ENCODE results near the gene ERN1.

Gene ERN1

GRCh38 chr17:63993368-63993985 is 136.5 kb downstream of the ERN1 start:
- no peak for DNase-seq (ENCODE audit: low read depth in 1 of 2, low spot score in 1 of 2)
- no peak overlapping the region for H3K27ac ChIP-seq (replicated peaks)
- peaks cover 16% of the 10 kb centered on the region for H3K27me3 ChIP-seq (ENCODE audit: insufficient read depth, poor library complexity, severe bottlenecking)
- no peak for TF ChIP-seq CTCF (IDR thresholded peaks at IDR 0.05; ENCODE audit: insufficient read depth, low read length)
- no peak for TF ChIP-seq REST (IDR thresholded peaks at IDR 0.05; ENCODE audit: insufficient replicate concordance, low read depth)
- TF ChIP-seq GABPA (IDR thresholded peaks at IDR 0.05; ENCODE audit: low read depth): no peak
- TF ChIP-seq POLR2AphosphoS5 (IDR thresholded peaks at IDR 0.05; ENCODE audit: low read depth): no peak
- no peak for TF ChIP-seq SPI1 (IDR thresholded peaks at IDR 0.05; ENCODE audit: borderline replicate concordance, low read depth)
- H3K4me3 ChIP-seq (replicated peaks; ENCODE audit: insufficient read depth, low read length): no peak overlapping the region

- DNase-seq (ENCODE audit: low read depth in 1 of 2, low spot score in 1 of 2): no peak
- H3K4me3 ChIP-seq (replicated peaks; ENCODE audit: insufficient read depth, low read length): no peak overlapping the region
- H3K27me3 ChIP-seq (ENCODE audit: insufficient read depth, poor library complexity, severe bottlenecking): no peaks in the 10 kb centered on the region
- TF ChIP-seq POLR2AphosphoS5 (IDR thresholded peaks at IDR 0.05; ENCODE audit: low read depth): no peak
- H3K27ac ChIP-seq (replicated peaks): no peak overlapping the region
Observed at GRCh38 chr17:63991611-63992010, 138.3 kb downstream of the ERN1 start.

DNA sequence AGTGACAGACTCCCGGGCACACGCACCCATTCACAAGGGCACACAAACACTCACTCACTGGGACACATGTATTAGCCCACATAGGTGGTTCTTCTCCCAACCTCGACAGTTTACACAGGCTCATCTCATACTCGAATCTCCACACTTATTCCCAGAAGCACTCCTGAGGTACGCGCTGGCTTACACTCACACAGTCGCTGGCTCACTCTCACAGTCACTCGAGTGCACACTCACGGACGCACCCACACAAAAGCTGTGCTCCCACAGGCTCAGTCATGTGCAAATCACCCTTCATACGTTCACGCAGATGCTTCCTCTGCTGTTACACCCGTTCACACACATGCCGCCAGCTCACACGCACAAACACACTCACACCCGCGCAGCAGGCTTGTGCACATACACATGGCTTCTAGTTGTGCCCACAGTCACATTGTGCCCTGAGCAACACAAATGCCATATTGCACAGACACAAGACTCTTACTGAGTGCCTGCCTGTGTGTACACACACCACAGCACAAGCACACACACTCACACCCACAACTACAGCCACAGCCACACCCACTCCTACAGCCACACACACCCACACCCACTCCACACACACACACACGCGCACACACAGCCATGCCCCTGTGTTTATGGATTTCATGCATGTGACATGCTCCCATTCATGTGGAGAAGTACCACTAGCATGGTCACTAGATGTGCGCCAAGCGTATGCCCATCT is 140.2 kb downstream of the ERN1 start:
- Histone ChIP-seq H3K4me3 (replicated peaks; ENCODE audit: insufficient read depth, low read length) (no peak overlapping the region), H3K27me3 (ENCODE audit: insufficient read depth, poor library complexity, severe bottlenecking) (no peaks in the 10 kb centered on the region), H3K27ac (replicated peaks) (no peak overlapping the region)
- DNase-seq (ENCODE audit: low read depth in 1 of 2, low spot score in 1 of 2): no peak
- TF ChIP-seq SPI1 (IDR thresholded peaks at IDR 0.05; ENCODE audit: borderline replicate concordance, low read depth): no peak
- no peak for TF ChIP-seq REST (IDR thresholded peaks at IDR 0.05; ENCODE audit: insufficient replicate concordance, low read depth)
- TF ChIP-seq POLR2AphosphoS5 (IDR thresholded peaks at IDR 0.05; ENCODE audit: low read depth): no peak

All from HL-60 (cell line).